Astrocyte of the cerebellum (primary cell): ENCODE results near the gene CHST5.

Experiments
- DNase-seq: peaks from one replicate; pipeline ENCODE4 v3.0.0-alpha.2; 2011; ENCODE audit warnings: low read depth
- H3K4me3 ChIP-seq: 2 replicates; pipeline ENCODE4 v1.5.1; 2011; ENCODE audit warnings: mild to moderate bottlenecking, low read depth, low read length, moderate library complexity
- in situ Hi-C: cut with HindIII; loops from 2 replicates; pipeline ENCODE4 v1.10.0; 2017; ENCODE audit warnings: low sequenced_read_pairs
- TF ChIP-seq, protein P1 (sequence below): IDR thresholded peaks from 2 replicates; pipeline ENCODE4 v1.5.1; 2012; ENCODE audit warnings: low read length, low read depth, moderate library complexity, mild to moderate bottlenecking; ENCODE audit errors: missing control alignments

The CHST5 gene

DNA sequence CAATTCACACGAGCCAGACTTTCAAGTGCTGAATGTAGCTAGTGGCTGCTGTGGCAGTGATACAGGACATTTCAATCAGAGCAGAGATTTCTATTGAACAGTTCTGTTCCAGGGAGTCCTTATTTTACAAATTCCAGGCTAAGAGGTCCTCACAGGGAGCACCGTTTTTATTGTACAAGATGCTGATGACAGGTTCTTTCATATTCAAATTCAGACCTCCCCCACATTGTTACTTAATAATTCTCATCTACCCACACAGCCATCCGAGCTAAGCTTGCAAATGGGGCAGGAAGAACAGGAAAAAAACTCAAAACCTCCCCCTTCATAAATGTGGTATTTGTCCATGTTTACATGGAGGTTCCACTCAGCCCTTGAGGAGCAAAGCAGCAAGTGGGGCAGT, 40.0 kb upstream of the CHST5 start:
- in situ Hi-C loops = no loop called here
- no peak for DNase-seq
- no peak overlapping the region for H3K4me3 ChIP-seq
- TF ChIP-seq, protein P1, sequence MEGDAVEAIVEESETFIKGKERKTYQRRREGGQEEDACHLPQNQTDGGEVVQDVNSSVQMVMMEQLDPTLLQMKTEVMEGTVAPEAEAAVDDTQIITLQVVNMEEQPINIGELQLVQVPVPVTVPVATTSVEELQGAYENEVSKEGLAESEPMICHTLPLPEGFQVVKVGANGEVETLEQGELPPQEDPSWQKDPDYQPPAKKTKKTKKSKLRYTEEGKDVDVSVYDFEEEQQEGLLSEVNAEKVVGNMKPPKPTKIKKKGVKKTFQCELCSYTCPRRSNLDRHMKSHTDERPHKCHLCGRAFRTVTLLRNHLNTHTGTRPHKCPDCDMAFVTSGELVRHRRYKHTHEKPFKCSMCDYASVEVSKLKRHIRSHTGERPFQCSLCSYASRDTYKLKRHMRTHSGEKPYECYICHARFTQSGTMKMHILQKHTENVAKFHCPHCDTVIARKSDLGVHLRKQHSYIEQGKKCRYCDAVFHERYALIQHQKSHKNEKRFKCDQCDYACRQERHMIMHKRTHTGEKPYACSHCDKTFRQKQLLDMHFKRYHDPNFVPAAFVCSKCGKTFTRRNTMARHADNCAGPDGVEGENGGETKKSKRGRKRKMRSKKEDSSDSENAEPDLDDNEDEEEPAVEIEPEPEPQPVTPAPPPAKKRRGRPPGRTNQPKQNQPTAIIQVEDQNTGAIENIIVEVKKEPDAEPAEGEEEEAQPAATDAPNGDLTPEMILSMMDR = no peak

DNA sequence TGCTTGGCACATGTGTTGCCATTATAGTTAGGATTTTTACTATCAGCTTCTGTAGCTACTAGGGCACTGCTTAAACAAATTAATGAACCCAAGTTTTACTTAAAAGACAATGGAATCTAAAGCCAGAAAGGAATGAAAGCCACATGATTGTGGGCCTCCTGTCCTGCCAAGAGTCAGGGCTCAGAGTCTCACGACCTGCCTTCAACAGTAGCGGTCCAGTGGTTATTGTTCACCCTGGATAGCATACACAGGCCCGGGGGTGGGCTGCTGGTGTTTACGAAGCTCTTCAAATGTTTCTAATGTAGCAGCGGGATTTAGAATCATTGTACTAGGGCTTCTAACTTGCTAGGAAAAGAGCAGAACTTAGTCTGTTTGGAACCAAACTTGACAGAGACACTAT, 38.0 kb upstream of the CHST5 start:
- in situ Hi-C loops = no loop called here
- TF ChIP-seq, protein P1 = no peak

DNA sequence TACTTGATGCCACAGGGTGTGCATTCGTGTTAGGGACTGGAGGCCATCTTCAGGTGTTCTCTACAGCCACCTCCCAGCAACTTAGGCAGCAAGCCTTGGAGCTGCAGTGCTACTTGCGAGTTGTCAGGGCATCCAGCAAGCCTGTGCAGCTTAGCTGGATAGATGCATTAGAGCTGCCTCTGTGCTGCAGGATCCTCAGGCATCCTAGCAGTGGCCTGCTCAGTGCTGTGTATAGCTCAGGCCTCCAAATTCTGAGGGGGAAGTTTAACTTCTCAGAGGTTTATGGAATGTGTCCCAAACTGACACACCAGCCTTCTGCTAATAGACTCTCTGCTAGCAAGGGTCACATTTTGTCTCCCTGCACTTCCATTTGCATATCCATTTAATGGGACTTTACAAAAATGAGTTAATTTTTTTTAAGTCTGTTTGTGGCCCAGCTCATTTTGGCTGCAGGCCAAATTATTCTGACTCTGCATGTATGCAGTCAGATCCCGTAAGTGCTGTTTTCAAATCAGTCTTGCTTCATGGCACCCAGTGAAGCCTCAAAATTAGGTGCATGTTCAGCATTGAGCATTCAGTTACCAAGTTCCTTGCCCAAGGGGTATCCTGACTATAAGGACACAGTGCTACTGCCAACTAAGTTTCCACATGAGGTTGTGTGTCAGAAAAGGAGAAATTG, 37.1 kb upstream of the CHST5 start:
- TF ChIP-seq, protein P1 = no peak
- H3K4me3 ChIP-seq = no peak overlapping the region
- in situ Hi-C loops = no loop called here
- no peak for DNase-seq

More for the DNA sequence above, 38.0 kb upstream of the CHST5 start:
- H3K4me3 ChIP-seq = no peak overlapping the region
- DNase-seq = no peak

DNA sequence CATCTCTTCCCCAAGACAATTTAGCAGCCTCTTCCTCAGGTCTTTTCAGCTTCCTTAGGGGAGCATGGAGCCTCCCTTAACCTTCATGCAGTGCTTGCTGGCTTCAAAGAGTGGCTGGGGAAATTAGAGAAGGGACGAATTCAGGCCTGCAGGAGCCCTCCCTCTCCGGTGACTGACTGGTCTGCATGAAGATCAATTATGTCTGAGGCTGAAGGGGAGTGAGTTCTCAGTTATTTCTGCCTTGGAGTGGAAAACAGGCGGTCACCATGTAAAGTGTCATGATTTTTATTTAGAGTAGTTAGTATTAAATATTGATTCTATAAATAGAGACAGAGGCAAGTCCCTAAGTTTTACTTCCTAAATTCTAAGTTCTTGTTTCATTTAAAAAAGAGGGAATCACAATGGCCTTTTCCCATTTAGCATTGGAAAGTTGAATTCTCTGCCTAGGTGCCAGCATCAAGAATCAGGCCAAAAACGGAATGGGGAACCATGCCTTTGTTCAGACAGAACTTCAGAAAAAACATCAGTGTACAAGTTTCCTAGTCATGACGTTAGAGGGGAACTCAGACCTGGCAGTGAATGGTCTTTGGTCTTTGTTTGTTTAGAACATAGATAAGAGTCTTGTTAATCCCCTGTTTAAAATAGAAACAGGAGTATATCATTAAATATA, 34.6 kb upstream of the CHST5 start:
- TF ChIP-seq, protein P1 = no peak
- in situ Hi-C loops = no loop called here
- H3K4me3 ChIP-seq = no peak overlapping the region
- DNase-seq = no peak

DNA sequence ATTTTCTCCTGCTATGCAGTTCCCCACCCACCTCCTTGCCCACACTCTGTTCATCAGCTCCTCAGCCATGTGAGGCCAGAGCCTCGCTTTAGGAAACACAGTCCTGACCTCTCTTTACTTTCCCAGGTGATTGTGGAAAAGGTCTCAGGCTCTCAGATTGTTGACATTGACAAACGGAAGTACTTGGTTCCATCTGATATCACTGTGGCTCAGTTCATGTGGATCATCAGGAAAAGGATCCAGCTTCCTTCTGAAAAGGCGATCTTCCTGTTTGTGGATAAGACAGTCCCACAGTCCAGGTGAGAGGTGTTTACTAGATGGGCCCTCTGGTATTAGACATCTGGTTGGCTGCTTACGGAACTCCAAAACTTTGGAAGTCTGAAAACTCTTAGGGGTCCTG, 32.0 kb upstream of the CHST5 start:
- in situ Hi-C loops = no loop called here
- H3K4me3 ChIP-seq = no peak overlapping the region
- TF ChIP-seq, protein P1 = no peak
- no peak for DNase-seq

DNA sequence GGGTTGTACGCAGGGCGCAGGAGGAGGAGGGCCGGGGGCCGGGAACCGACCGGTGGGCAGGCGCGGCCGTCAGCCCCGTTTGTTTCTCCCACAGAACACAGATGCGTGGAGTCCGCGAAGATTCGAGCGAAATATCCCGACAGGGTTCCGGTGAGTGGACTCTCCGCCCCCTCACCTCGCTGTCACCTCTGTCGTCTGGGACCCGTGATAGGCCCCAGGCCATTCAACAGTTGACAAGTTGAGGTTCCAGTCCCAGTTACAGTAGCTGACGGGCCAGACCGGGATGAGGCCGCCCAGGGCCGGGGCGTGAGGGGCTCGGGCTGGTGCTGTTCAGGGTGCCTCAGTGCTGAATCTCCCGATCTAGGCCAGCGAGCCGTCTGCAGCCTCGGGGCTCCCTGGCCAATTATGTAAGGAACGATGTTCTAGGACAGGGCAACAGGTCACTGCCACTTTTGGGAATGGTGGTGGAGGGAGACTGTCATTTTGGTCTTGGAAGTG, 30.9 kb upstream of the CHST5 start:
- TF ChIP-seq, protein P1 = no peak
- in situ Hi-C loops = no loop called here
- DNase-seq = no peak

More for the DNA sequence above, 30.9 kb upstream of the CHST5 start:
- peak overlapping the region; percentile 99 for H3K4me3 ChIP-seq
